22Rv1 (cell line): ENCODE results near the gene SETBP1.

Experiments used
- CTCF ChIP-seq: fragments of 450-650 bp; IDR thresholded peaks from 2 replicates; pipeline ENCODE4 v1.5.1; 2017; ENCODE audit warnings: mild to moderate bottlenecking
- ZFX ChIP-seq: fragments of 450-650 bp; IDR thresholded peaks from 2 replicates; pipeline ENCODE4 v1.6.1; 2017; ENCODE audit warnings: antibody characterized with exemption, borderline replicate concordance

- no peak for TF ChIP-seq CTCF
- TF ChIP-seq ZFX, result no peak
Observed at GRCh38 chr18:44638811-44639210, 41.9 kb upstream of the SETBP1 start.
